GM12865 (cell line): ENCODE results near the gene NFATC3.

ENCODE experiments used
- DNase-seq: peaks from one replicate; pipeline ENCODE4 v3.0.0; 2010; ENCODE audit warnings: low read depth
- H3K4me3 ChIP-seq: 2 replicates; pipeline ENCODE4 v1.5.1; 2011; ENCODE audit warnings: mild to moderate bottlenecking, low read depth, low read length, control low read depth
- TF ChIP-seq, protein P1 (sequence below): IDR thresholded peaks from 2 replicates; pipeline ENCODE4 v1.5.1; 2011; ENCODE audit warnings: low read length, control low read depth, low read depth, inconsistent platforms; ENCODE audit not compliant: insufficient read depth; ENCODE audit errors: missing control alignments

The NFATC3 gene

DNA sequence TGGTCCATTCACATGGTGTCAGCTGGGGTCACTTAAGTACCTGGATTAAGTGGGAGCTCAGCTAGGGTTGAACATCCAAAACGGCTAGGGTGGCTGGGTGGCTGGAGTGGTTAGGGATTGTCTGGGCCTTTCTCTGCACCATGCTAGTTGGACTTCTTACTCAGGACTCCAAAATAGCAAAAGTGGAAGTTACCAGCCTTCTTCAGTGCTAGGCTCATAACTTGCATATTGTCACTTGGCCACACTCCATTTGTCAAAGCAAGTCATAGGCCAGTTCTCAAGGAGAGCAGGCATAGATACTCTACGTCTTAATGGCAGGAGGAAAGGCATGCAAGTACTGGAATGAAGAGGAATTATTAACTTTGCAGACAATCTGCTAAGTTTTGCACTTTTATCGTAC, 81.1 kb downstream of the NFATC3 start:
- DNase-seq = no peak
- TF ChIP-seq, protein P1, sequence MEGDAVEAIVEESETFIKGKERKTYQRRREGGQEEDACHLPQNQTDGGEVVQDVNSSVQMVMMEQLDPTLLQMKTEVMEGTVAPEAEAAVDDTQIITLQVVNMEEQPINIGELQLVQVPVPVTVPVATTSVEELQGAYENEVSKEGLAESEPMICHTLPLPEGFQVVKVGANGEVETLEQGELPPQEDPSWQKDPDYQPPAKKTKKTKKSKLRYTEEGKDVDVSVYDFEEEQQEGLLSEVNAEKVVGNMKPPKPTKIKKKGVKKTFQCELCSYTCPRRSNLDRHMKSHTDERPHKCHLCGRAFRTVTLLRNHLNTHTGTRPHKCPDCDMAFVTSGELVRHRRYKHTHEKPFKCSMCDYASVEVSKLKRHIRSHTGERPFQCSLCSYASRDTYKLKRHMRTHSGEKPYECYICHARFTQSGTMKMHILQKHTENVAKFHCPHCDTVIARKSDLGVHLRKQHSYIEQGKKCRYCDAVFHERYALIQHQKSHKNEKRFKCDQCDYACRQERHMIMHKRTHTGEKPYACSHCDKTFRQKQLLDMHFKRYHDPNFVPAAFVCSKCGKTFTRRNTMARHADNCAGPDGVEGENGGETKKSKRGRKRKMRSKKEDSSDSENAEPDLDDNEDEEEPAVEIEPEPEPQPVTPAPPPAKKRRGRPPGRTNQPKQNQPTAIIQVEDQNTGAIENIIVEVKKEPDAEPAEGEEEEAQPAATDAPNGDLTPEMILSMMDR = no peak
- H3K4me3 ChIP-seq = no peak overlapping the region

DNA sequence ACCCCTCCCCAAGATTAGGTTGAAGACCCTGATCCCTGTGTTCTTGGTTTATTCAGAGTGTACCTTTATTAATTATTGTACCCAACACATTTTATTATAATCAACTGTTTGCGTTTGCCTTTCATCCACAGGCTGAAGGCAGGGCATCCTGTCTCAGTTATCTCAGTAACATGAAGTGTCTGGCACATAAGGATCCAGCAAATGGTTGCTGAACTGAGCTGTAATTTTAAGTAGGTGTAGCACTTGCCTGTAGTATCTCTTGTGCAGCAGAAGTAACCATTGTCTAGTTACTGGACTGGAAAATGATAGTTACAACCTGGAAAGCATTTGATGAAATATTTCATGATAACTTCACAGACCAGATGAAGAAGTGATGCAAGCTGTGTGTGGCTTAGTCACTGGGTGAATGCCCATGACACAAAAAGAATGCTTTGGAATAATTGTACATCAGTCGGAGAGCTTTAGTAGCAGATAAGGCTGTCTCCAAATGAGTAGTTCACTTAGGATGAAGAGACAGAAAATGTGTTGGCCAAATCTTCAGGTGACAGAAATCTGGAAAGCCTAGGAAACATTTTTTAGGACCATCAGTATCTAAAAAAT, 94.1 kb downstream of the NFATC3 start:
- no peak for DNase-seq
- TF ChIP-seq, protein P1 = no peak
- H3K4me3 ChIP-seq = no peak overlapping the region

DNA sequence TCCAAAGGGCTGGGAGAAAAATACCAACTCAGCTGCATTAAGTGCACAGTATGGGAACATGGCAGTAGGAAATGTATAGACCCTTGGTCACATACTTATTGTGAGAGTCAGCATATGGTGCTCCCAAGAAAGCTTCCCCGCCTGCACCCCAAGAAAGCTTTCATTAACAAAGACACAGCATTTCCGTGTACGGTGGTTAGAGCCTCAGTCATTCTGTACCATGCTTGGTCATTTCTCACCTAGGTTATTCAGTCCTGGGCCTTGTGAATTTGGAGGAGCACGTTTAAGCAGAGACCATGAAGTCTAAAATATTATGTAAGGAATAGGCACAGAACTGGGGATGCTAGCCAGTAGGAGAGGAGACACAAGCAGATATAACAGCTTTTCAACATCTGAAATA, 94.7 kb downstream of the NFATC3 start:
- DNase-seq = peak; percentile 14
- TF ChIP-seq, protein P1 = no peak

DNA sequence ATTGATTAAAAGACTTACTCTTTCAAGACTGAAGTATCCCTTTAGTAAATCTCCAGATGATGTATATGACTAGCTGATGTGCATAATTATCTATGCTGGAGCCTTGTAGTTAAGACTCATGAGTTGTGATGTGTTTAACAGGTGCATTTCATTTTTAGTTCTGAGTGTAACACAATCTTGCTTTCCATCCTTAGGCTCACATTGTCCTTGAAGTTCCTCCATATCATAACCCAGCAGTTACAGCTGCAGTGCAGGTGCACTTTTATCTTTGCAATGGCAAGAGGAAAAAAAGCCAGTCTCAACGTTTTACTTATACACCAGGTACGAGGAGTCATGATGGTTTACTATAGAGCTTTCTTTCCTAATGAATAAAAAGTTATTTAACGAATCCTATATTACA, 97.9 kb downstream of the NFATC3 start:
- no peak overlapping the region for H3K4me3 ChIP-seq
- DNase-seq = no peak
- TF ChIP-seq, protein P1 = no peak

More for the DNA sequence above, 94.7 kb downstream of the NFATC3 start:
- H3K4me3 ChIP-seq = no peak overlapping the region

DNA sequence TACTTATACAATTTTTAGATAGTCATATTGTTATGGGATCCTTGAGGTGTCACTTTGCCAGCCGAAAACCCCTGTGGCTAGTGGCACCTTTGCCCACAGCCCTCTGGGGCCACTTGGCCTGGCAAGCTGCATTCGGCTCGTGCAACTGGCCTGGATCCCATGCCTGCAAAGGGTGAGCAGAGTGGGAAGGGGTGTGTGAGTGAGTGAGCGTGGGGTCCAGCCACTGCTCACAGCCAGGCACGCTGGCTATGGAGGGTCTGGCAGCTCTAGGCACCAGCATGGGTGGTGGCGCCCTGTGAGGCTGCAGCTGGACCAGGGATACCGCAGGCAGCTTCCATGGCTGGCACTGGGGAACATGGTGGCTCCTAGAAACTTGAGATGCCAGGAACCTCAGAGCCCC, 101.7 kb downstream of the NFATC3 start:
- no peak overlapping the region for H3K4me3 ChIP-seq
- TF ChIP-seq, protein P1 = no peak
- no peak for DNase-seq

DNA sequence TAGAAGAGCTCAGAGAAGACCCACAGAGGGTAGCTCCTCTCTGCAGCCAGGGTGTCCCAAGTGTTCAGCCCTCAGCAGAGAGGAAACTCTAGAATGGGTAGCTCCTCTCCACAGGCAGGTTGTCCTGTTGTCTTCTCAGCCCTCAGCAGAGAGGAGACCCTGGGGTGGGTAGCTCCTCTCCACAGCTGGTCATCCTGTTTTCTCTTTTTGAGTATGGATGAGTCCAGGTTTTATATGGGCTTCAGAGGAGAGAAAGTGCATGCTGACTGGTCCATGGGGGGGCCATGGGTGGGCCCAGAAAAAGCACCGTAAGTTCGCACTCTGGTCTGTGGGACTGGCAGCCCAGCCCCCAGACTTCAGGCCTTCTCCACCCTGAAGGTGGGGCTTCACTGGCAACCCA, 102.3 kb downstream of the NFATC3 start:
- TF ChIP-seq, protein P1 = no peak
- no peak for DNase-seq
- H3K4me3 ChIP-seq = no peak overlapping the region

DNA sequence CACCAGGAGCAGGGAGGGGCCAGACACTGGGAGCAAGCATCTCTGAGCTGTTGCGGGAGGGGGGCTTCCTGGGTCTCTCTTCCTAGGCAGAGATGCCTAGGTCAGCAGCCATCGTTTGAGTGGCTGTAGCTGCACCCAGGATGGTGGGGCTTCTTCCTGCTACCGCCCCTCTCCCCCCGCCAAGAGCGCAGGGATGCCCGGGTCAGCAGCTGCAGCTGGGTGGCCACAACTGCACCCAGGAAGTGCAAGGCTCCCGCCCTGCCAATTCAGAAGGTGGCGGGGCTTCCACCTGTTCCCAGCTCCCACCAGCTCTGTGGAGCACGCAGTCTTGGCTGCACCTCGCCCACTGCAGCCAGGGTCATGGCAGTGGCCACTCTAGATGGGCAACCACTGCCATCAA, 103.0 kb downstream of the NFATC3 start:
- no peak overlapping the region for H3K4me3 ChIP-seq
- TF ChIP-seq, protein P1 = no peak
- DNase-seq = no peak
